ENCODE measurements around the gene SCNN1A. TPM values are rescaled to one million over a fixed set of nuclear protein-coding genes. Genes with fewer than 3 reads are reported as not detected.

Gene SCNN1A
- total and polyA plus RNA-seq, 2 of the 4 experiments (the other 2 are of a cell fraction) = 0.41 TPM; not detected in 1

DNA sequence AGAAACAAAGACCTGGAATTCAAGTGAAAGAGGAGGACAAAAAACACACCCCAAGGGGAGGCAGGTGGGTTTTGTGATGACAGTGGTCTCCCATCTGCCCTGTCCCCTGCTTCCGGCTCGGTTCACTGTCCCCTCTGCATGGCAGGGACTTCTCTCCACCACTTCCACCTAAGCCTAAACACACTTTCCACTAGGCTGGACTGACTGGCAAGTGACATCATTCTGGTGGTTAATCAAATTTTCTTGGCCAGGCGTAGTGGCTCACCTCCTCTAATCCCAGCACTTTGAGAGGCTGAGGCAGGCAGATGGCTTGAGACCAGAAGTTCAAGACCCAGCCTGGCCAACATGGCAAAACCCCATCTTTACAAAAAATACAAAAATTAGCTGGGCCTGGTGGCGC is 53.0 kb downstream of the SCNN1A start:
- Histone ChIP-seq H2BK20ac (ENCODE audit: low read depth, low read length) (no peak overlapping the region), H3K27me3 (ENCODE audit: control insufficient read depth, insufficient read depth, low read length) (no peaks in the 10 kb centered on the region), H2AFZ (replicated peaks; ENCODE audit: low read length, poor library complexity) (no peak overlapping the region), H3K4me1 (ENCODE audit: control insufficient read depth, insufficient read depth, low read length) (peaks cover 25% of the 10 kb centered on the region), H3K36me3 (ENCODE audit: control insufficient read depth, insufficient read depth, low read length) (peaks cover 15% of the 10 kb centered on the region), H3K9me1 (ENCODE audit: insufficient read depth, low read length) (peaks cover 16% of the 10 kb centered on the region; the same call in 1 of the 2 replicates), H3K56ac (ENCODE audit: extremely low read depth, insufficient read depth, low read length) (no peak overlapping the region), H4K20me1 (ENCODE audit: insufficient read depth, low read length) (peaks cover 9% of the 10 kb centered on the region; the same call in 1 of the 2 replicates), H2AK5ac (ENCODE audit: low read depth, low read length) (peak overlapping the region; percentile 23), H3K4me3 (ENCODE audit: insufficient read depth, low read depth, low read length) (no peak overlapping the region), H3K14ac (replicated peaks; ENCODE audit: low read depth, low read length) (no peak overlapping the region), H4K91ac (ENCODE audit: insufficient read depth, low read depth, low read length) (peak overlapping the region; percentile 29; the same call in 1 of the 2 replicates), H2BK15ac (ENCODE audit: low read depth, low read length) (no peak overlapping the region; the same call in 2 of the 3 replicates), H3K4me2 (ENCODE audit: low read depth, low read length) (no peak overlapping the region), H2BK120ac (ENCODE audit: low read depth, low read length) (no peak overlapping the region), H4K5ac (ENCODE audit: low read depth, low read length) (no peak overlapping the region), H3K27ac (ENCODE audit: insufficient read depth, low read length) (no peak overlapping the region), H3K9ac (ENCODE audit: low read depth, low read length) (no peak overlapping the region), H2AK9ac (replicated peaks; ENCODE audit: low read depth, low read length, poor library complexity) (no peak overlapping the region), H3K18ac (ENCODE audit: low read depth, low read length) (no peak overlapping the region), H4K8ac (ENCODE audit: low read depth in 2 of 2, low read length in 2 of 2) (0 out of 4 replicates have a peak overlapping the region, but pooled peaks of 1 of the 2 experiments have one; percentile 13), H3K9me3 (ENCODE audit: control insufficient read depth, insufficient read depth, low read length) (no peaks in the 10 kb centered on the region), H2BK5ac (ENCODE audit: low read depth, low read length, poor library complexity, severe bottlenecking) (no peak overlapping the region), H3K23ac (ENCODE audit: low read depth, low read length) (no peak overlapping the region), H3K4ac (ENCODE audit: low read depth, low read length) (peak overlapping the region; percentile 34; the same call in 1 of the 2 replicates), H3K79me1 (ENCODE audit: low read depth in 1 of 2, low read length in 2 of 2) (peaks cover 9 to 27% of the 10 kb centered on the region in 2 experiments; a peak in 3 of 4 replicates)
- no peak for DNase-seq
- intact Hi-C loops (cut with micrococcal nuclease) (no loop called here), in situ Hi-C loops (cut with MboI; ENCODE audit: low sequenced_read_pairs) (no loop called here), dilution Hi-C loops (cut with HindIII; ENCODE audit: low sequenced_read_pairs, unreplicated experiment) (no loop called here)
- CTCF ChIA-PET = interaction anchor here (0.6 to 1.4 kb wide), 4 partner anchors 10 to 334 kb away, joined by 3 to 4 read pairs (median 3); no protein-coding TSS in a partner anchor
- POLR2A ChIA-PET (ENCODE audit: unreplicated experiment) = no interaction called here
- no TSS peak for BruUV-seq (replicated peaks)
- 80% methylated on average over 1 of the region's 4 CpGs; no CpG with 5 or more reads in 1 of the 2 experiments for WGBS, 2 experiments (ENCODE audit: extremely low coverage in 2 of 2, insufficient read length in 1 of 2)
- ATAC-seq (ENCODE audit: low read depth) = no peak
- TF ChIP-seq RFX5 (IDR thresholded peaks at IDR 0.05; ENCODE audit: low read depth, low read length) = no peak
- TF ChIP-seq MAFK (IDR thresholded peaks at IDR 0.05; ENCODE audit: low read depth, low read length) = no peak
- TF ChIP-seq, protein P1, sequence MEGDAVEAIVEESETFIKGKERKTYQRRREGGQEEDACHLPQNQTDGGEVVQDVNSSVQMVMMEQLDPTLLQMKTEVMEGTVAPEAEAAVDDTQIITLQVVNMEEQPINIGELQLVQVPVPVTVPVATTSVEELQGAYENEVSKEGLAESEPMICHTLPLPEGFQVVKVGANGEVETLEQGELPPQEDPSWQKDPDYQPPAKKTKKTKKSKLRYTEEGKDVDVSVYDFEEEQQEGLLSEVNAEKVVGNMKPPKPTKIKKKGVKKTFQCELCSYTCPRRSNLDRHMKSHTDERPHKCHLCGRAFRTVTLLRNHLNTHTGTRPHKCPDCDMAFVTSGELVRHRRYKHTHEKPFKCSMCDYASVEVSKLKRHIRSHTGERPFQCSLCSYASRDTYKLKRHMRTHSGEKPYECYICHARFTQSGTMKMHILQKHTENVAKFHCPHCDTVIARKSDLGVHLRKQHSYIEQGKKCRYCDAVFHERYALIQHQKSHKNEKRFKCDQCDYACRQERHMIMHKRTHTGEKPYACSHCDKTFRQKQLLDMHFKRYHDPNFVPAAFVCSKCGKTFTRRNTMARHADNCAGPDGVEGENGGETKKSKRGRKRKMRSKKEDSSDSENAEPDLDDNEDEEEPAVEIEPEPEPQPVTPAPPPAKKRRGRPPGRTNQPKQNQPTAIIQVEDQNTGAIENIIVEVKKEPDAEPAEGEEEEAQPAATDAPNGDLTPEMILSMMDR (conservative IDR thresholded peaks at IDR 0.05; ENCODE audit: low read depth, low read length) = no peak
- no peak for TF ChIP-seq BHLHE40 (IDR thresholded peaks at IDR 0.05; ENCODE audit: low read depth, low read length)

All from IMR-90 (cell line).